Neural cell (in vitro differentiated cells): ENCODE measurements around the gene SNX7. TPM values are rescaled to one million over a fixed set of nuclear protein-coding genes. Genes with fewer than 3 reads are reported as not detected.

Source experiments
- H2AFZ ChIP-seq: fragments of 200-600, 300-800 bp; sonication (generic), shearing (Covaris generic); 2 replicates; pipeline ENCODE4 v1.6.0; 2014; ENCODE audit warnings: low read depth, mild to moderate bottlenecking, antibody characterized with exemption, low read length, moderate library complexity
- H3F3A ChIP-seq: fragments of 200-600 bp; shearing (Covaris generic); 2 replicates; pipeline ENCODE4 v1.6.1; 2016; ENCODE audit warnings: mild to moderate bottlenecking, moderate library complexity, mixed read lengths, antibody characterized with exemption, low read length; ENCODE audit not compliant: insufficient read depth, poor library complexity, severe bottlenecking
- H3K27ac ChIP-seq: fragments of 200-600, 300-800 bp; sonication (generic), shearing (Covaris generic); 2 replicates; pipeline ENCODE4 v1.5.1; 2014; ENCODE audit warnings: mild to moderate bottlenecking, low read length, moderate library complexity
- H3K27me3 ChIP-seq: fragments of 300-800, 200-600 bp; sonication (generic), shearing (Covaris generic); 2 replicates; pipeline ENCODE4 v1.6.0; 2014; ENCODE audit warnings: mild to moderate bottlenecking, low read depth, low read length, moderate library complexity; ENCODE audit not compliant: insufficient read depth
- H3K36me3 ChIP-seq: fragments of 300-800, 200-600 bp; sonication (generic), shearing (Covaris generic); 2 replicates; pipeline ENCODE4 v1.5.1; 2014; ENCODE audit warnings: mild to moderate bottlenecking, antibody characterized with exemption, low read length, moderate library complexity; ENCODE audit not compliant: insufficient read depth
- H3K4me2 ChIP-seq: fragments of 300-800, 200-600 bp; sonication (generic), shearing (Covaris generic); 2 replicates; pipeline ENCODE4 v1.6.0; 2014; ENCODE audit warnings: mild to moderate bottlenecking, low read length
- H3K4me3 ChIP-seq: fragments of 300-800, 200-600 bp; sonication (generic), shearing (Covaris generic); 2 replicates; pipeline ENCODE4 v1.5.1; 2014; ENCODE audit warnings: mild to moderate bottlenecking, low read length, moderate library complexity
- H3K79me2 ChIP-seq: fragments of 200-600 bp; shearing (Covaris generic); replicated peaks from 2 replicates; pipeline ENCODE4 v1.6.0; 2014; ENCODE audit warnings: mild to moderate bottlenecking, low read length, moderate library complexity; ENCODE audit not compliant: insufficient read depth
- H3K9ac ChIP-seq: fragments of 300-800, 200-600 bp; sonication (generic), shearing (Covaris generic); 2 replicates; pipeline ENCODE4 v1.6.1; 2016; ENCODE audit warnings: mild to moderate bottlenecking, low read length, mixed read lengths
- H3K9me2 ChIP-seq: fragments of 200-600 bp; shearing (Covaris generic); 2 replicates; pipeline ENCODE4 v1.6.1; 2016; ENCODE audit warnings: mild to moderate bottlenecking, low read length, mixed read lengths; ENCODE audit not compliant: insufficient read depth
- H3K9me3 ChIP-seq: fragments of 200-600, 300-800 bp; sonication (generic), shearing (Covaris generic); 2 replicates; pipeline ENCODE4 v1.6.1; 2016; ENCODE audit warnings: mild to moderate bottlenecking, mixed run types, low read length, moderate library complexity, mixed read lengths
- H4K20me1 ChIP-seq: fragments of 200-600 bp; shearing (Covaris generic); 2 replicates; pipeline ENCODE4 v1.6.1; 2016; ENCODE audit warnings: mild to moderate bottlenecking, mixed run types; ENCODE audit not compliant: insufficient read depth
- EP300 ChIP-seq: fragments of 450-650 bp; conservative IDR thresholded peaks from 2 replicates; pipeline ENCODE4 v1.6.1; 2014; ENCODE audit warnings: antibody characterized with exemption, mild to moderate bottlenecking, moderate library complexity; ENCODE audit not compliant: poor library complexity, severe bottlenecking
- EZH2 ChIP-seq: fragments of 200-600, 300-800 bp; shearing (Covaris generic), sonication (generic); IDR thresholded peaks from 2 replicates; pipeline ENCODE4 v1.6.1; 2014; ENCODE audit warnings: antibody characterized with exemption, low read length, borderline replicate concordance, mild to moderate bottlenecking; ENCODE audit not compliant: insufficient read depth, poor library complexity, severe bottlenecking
- MXI1 ChIP-seq: fragments of 450-650 bp; conservative IDR thresholded peaks from 2 replicates; pipeline ENCODE4 v1.6.1; 2014; ENCODE audit warnings: antibody characterized with exemption, mild to moderate bottlenecking; ENCODE audit not compliant: poor library complexity, severe bottlenecking
- POLR2AphosphoS5 ChIP-seq: IDR thresholded peaks from 2 replicates; pipeline ENCODE4 v1.6.1; 2012
- RAD21 ChIP-seq: fragments of 450-650 bp; conservative IDR thresholded peaks from 2 replicates; pipeline ENCODE4 v1.6.1; 2014; ENCODE audit warnings: antibody characterized with exemption, mild to moderate bottlenecking, moderate library complexity
- SMC3 ChIP-seq: fragments of 450-650 bp; conservative IDR thresholded peaks from 2 replicates; pipeline ENCODE4 v1.6.1; 2014; ENCODE audit warnings: antibody characterized with exemption, mild to moderate bottlenecking, moderate library complexity; ENCODE audit not compliant: poor library complexity
- TAF1 ChIP-seq: IDR thresholded peaks from 2 replicates; pipeline ENCODE4 v1.6.1; 2012; ENCODE audit warnings: low read depth
- polyA plus RNA-seq: library from polyadenylated mRNA; depleted of rRNA; stranded (reverse); fragments of >200 nt; gene quantifications from 2 replicates; pipeline ENCODE4 v1.2.3, GENCODE V29; 2014
- TF ChIP-seq, protein P1 (sequence below): fragments of 450-650 bp; IDR thresholded peaks from 2 replicates; pipeline ENCODE4 v1.5.1; 2014; ENCODE audit warnings: antibody characterized with exemption, mild to moderate bottlenecking, moderate library complexity; ENCODE audit not compliant: poor library complexity, severe bottlenecking
- TF ChIP-seq, protein P2 (sequence below): IDR thresholded peaks from 2 replicates; pipeline ENCODE4 v1.6.1; 2012; ENCODE audit warnings: borderline replicate concordance

The SNX7 gene
- polyA plus RNA-seq, 1 donor from 2014 or later = 7.5 TPM

DNA sequence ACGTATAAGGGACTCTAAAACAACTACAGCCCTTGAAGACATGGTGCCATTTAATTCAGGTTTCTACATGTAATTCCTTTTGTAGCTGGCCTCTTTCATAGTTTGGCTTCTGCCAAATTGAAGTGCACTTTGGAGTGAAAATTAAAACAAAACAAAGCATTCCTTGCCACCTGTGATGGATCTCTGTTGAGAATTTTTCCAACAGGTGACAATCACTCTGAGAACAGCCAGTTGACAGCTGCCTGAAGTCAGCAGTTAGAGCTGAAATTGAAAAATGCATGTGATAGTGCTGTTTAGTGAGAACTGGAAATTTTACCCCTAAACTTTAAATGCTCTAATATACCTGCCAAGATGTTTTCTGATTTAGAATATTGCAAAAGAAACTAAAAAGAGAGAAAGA lies 134.5 kb downstream of the SNX7 start:
- no peak overlapping the region for H3K27ac ChIP-seq
- H2AFZ ChIP-seq = no peak overlapping the region
- no peaks in the 10 kb centered on the region for H3K9me3 ChIP-seq
- no peaks in the 10 kb centered on the region for H3K27me3 ChIP-seq
- no peak overlapping the region for H3K4me2 ChIP-seq
- H4K20me1 ChIP-seq = no peaks in the 10 kb centered on the region
- H3K36me3 ChIP-seq = no peaks in the 10 kb centered on the region
- no peaks in the 10 kb centered on the region for H3F3A ChIP-seq
- H3K9me2 ChIP-seq = no peaks in the 10 kb centered on the region
- no peak overlapping the region for H3K9ac ChIP-seq
- H3K79me2 ChIP-seq = no peaks in the 10 kb centered on the region
- no peak overlapping the region for H3K4me3 ChIP-seq
- TF ChIP-seq POLR2AphosphoS5 (peak; percentile 59), EP300 (peak; percentile 88), TAF1 (no peak), SMC3 (no peak), EZH2 (no peak)
- TF ChIP-seq, protein P1, sequence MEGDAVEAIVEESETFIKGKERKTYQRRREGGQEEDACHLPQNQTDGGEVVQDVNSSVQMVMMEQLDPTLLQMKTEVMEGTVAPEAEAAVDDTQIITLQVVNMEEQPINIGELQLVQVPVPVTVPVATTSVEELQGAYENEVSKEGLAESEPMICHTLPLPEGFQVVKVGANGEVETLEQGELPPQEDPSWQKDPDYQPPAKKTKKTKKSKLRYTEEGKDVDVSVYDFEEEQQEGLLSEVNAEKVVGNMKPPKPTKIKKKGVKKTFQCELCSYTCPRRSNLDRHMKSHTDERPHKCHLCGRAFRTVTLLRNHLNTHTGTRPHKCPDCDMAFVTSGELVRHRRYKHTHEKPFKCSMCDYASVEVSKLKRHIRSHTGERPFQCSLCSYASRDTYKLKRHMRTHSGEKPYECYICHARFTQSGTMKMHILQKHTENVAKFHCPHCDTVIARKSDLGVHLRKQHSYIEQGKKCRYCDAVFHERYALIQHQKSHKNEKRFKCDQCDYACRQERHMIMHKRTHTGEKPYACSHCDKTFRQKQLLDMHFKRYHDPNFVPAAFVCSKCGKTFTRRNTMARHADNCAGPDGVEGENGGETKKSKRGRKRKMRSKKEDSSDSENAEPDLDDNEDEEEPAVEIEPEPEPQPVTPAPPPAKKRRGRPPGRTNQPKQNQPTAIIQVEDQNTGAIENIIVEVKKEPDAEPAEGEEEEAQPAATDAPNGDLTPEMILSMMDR = no peak
- TF ChIP-seq, protein P2, sequence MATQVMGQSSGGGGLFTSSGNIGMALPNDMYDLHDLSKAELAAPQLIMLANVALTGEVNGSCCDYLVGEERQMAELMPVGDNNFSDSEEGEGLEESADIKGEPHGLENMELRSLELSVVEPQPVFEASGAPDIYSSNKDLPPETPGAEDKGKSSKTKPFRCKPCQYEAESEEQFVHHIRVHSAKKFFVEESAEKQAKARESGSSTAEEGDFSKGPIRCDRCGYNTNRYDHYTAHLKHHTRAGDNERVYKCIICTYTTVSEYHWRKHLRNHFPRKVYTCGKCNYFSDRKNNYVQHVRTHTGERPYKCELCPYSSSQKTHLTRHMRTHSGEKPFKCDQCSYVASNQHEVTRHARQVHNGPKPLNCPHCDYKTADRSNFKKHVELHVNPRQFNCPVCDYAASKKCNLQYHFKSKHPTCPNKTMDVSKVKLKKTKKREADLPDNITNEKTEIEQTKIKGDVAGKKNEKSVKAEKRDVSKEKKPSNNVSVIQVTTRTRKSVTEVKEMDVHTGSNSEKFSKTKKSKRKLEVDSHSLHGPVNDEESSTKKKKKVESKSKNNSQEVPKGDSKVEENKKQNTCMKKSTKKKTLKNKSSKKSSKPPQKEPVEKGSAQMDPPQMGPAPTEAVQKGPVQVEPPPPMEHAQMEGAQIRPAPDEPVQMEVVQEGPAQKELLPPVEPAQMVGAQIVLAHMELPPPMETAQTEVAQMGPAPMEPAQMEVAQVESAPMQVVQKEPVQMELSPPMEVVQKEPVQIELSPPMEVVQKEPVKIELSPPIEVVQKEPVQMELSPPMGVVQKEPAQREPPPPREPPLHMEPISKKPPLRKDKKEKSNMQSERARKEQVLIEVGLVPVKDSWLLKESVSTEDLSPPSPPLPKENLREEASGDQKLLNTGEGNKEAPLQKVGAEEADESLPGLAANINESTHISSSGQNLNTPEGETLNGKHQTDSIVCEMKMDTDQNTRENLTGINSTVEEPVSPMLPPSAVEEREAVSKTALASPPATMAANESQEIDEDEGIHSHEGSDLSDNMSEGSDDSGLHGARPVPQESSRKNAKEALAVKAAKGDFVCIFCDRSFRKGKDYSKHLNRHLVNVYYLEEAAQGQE = peak; percentile 87

DNA sequence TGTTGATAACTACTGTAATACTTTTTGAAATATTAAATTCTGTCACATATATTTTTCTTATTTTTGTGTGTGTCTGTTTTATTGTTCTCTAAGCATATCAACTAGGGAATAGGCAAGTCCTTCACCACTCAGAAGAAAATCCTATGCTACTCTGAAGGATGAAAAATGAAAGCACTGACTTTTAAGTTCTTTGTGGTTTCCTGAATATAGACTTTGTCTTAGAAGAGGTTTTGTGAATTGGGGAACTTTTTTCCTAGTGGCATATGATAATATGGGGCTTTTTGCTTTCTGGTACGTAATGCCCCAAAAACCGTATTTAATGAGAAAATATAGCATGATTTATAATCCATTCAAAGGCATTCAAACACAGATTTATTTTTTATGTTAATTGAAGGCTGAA lies 136.0 kb downstream of the SNX7 start:
- no peak overlapping the region for H3K4me2 ChIP-seq
- no peak overlapping the region for H3K9ac ChIP-seq
- no peaks in the 10 kb centered on the region for H3K9me3 ChIP-seq
- no peak overlapping the region for H3K4me3 ChIP-seq
- no peaks in the 10 kb centered on the region for H3K9me2 ChIP-seq
- no peaks in the 10 kb centered on the region for H3F3A ChIP-seq
- H4K20me1 ChIP-seq = no peaks in the 10 kb centered on the region
- H3K36me3 ChIP-seq = no peaks in the 10 kb centered on the region
- H3K79me2 ChIP-seq = no peaks in the 10 kb centered on the region
- H3K27me3 ChIP-seq = no peaks in the 10 kb centered on the region
- TF ChIP-seq TAF1 (no peak), MXI1 (no peak), POLR2AphosphoS5 (no peak), SMC3 (no peak), RAD21 (no peak), EZH2 (no peak), EP300 (no peak)
- TF ChIP-seq, protein P1 = no peak
- TF ChIP-seq, protein P2 = no peak
- no peak overlapping the region for H3K27ac ChIP-seq
- H2AFZ ChIP-seq = no peak overlapping the region
